Measurements from ENCODE around the gene CXCR6. TPM values are rescaled to one million over a fixed set of nuclear protein-coding genes. Genes with fewer than 3 reads are reported as not detected.

CXCR6 gene
- total and polyA plus RNA-seq, 2 of the 8 experiments (the other 6 are each of a cell fraction or from before 2014, with no cell fraction given): not detected

GRCh38 chr3:45914362-45915058 lies 28.8 kb upstream of the CXCR6 start:
- DNase-seq (ENCODE audit: low read depth in 1 of 2, low spot score in 2 of 2) (no peak), FAIRE-seq (no peak)
- Histone ChIP-seq H3K27me3 (replicated peaks in 1 of 4; ENCODE audit: control insufficient read depth in 3 of 4, extremely low read depth in 1 of 4, insufficient read depth in 3 of 4, low read length in 3 of 4) (peaks cover 0 to 5% (median 0%) of the 10 kb centered on the region in 4 experiments; a peak in 3 of 7 replicates), H2BK20ac (ENCODE audit: low read length) (no peak overlapping the region), H3K4me3 (ENCODE audit: extremely low read depth in 1 of 4, insufficient read depth in 2 of 4, low read depth in 3 of 4, low read length in 4 of 4) (no peak overlapping the region), H3K4me2 (ENCODE audit: insufficient read depth in 1 of 2, low read depth in 2 of 2, low read length in 2 of 2) (no peak overlapping the region), H3K23ac (ENCODE audit: insufficient read length) (no peak overlapping the region), H2AFZ (ENCODE audit: low read length) (no peak overlapping the region), H3K4me1 (replicated peaks in 1 of 4; ENCODE audit: control insufficient read depth in 3 of 4, insufficient read depth in 4 of 4, low read length in 3 of 4) (no peaks in the 10 kb centered on the region; a peak in 1 of 7 replicates), H3K36me3 (ENCODE audit: control insufficient read depth in 2 of 4, insufficient read depth in 4 of 4, low read length in 3 of 4) (no peaks in the 10 kb centered on the region), H2BK12ac (ENCODE audit: low read depth, low read length) (no peak overlapping the region), H3K9ac (replicated peaks in 1 of 4; ENCODE audit: extremely low read depth in 1 of 4, low read depth in 3 of 4, low read length in 3 of 4) (no peak overlapping the region), H2BK15ac (ENCODE audit: low read length) (no peak overlapping the region), H4K91ac (replicated peaks; ENCODE audit: insufficient read length, low read length) (no peak overlapping the region), H3K9me3 (ENCODE audit: insufficient read depth in 2 of 2, low read depth in 1 of 2, low read length in 1 of 2) (no peaks in the 10 kb centered on the region), H4K20me1 (replicated peaks in 1 of 2; ENCODE audit: control insufficient read depth in 1 of 2, insufficient read depth in 2 of 2, low read length in 2 of 2) (peaks cover 2 to 3% of the 10 kb centered on the region in 2 experiments), H3K79me1 (ENCODE audit: low read depth, low read length) (no peaks in the 10 kb centered on the region), H3K56ac (replicated peaks; ENCODE audit: insufficient read length, low read depth, low read length) (no peak overlapping the region), H2AK5ac (ENCODE audit: low read depth, low read length) (no peak overlapping the region), H3K79me2 (ENCODE audit: control insufficient read depth in 1 of 2, insufficient read depth in 2 of 2, low read length in 2 of 2) (no peaks in the 10 kb centered on the region), H3K4ac (replicated peaks; ENCODE audit: insufficient read length, low read depth, low read length) (no peak overlapping the region), H2BK120ac (replicated peaks; ENCODE audit: low read depth, low read length) (no peak overlapping the region), H3K14ac (ENCODE audit: insufficient read length) (no peak overlapping the region), H3K23me2 (ENCODE audit: low read depth, low read length) (no peaks in the 10 kb centered on the region), H4K8ac (ENCODE audit: extremely low read depth, insufficient read depth, low read length) (no peak overlapping the region; the same call in 1 of the 2 replicates), H2BK5ac (ENCODE audit: low read depth, low read length) (no peak overlapping the region), H3K18ac (ENCODE audit: extremely low read depth, low read length) (no peak overlapping the region), H4K5ac (ENCODE audit: insufficient read length, low read depth, low read length) (no peak overlapping the region), H3K27ac (ENCODE audit: low read depth, low read length) (no peak overlapping the region)
- CTCF ChIA-PET (ENCODE audit: partially characterized antibody): interaction anchor here (1.2 kb wide), 1 partner anchor 7 kb away, joined by 3 read pairs; no protein-coding TSS in a partner anchor
- 87% methylated on average over 7 of the region's 7 CpGs; no CpG with 5 or more reads in 1 of the 2 experiments for WGBS, 2 experiments (ENCODE audit: extremely low coverage in 1 of 2, insufficient coverage in 1 of 2, insufficient read length in 1 of 2, insufficient replicate concordance in 2 of 2, low coverage in 1 of 2, low lambda C conversion rate in 2 of 2, missing lambda C conversion rate in 1 of 2)
- POLR2A ChIA-PET (ENCODE audit: partially characterized antibody): interaction anchor here (1.3 kb wide), 1 partner anchor 16 kb away, joined by 4 read pairs; no protein-coding TSS in a partner anchor
- TF ChIP-seq KDM1A (IDR thresholded peaks at IDR 0.05; ENCODE audit: borderline replicate concordance, low read length) (no peak), FOSL1 (IDR thresholded peaks at IDR 0.05; ENCODE audit: insufficient read depth, low read depth, low read length) (no peak), MAX (IDR thresholded peaks at IDR 0.05) (no peak), RBBP5 (IDR thresholded peaks at IDR 0.05; ENCODE audit: borderline replicate concordance, low read depth, low read length) (no peak), BACH1 (IDR thresholded peaks at IDR 0.05; ENCODE audit: low read length) (no peak), CBX8 (IDR thresholded peaks at IDR 0.05; ENCODE audit: borderline replicate concordance, low read depth, low read length) (no peak), RXRA (IDR thresholded peaks at IDR 0.05; ENCODE audit: insufficient read depth, low read depth, low read length) (no peak), EGR1 (IDR thresholded peaks at IDR 0.05; ENCODE audit: borderline replicate concordance, low read depth, low read length) (no peak), PHF8 (conservative IDR thresholded peaks at IDR 0.05; ENCODE audit: low read depth, low read length) (no peak), SP4 (IDR thresholded peaks at IDR 0.05; ENCODE audit: low read length) (no peak), TAF7 (optimal IDR thresholded peaks at IDR 0.05; ENCODE audit: borderline replicate concordance, low read depth, low read length) (no peak), CEBPB (IDR thresholded peaks at IDR 0.05; ENCODE audit: low read depth, low read length) (no peak), NRF1 (IDR thresholded peaks at IDR 0.05; ENCODE audit: low read depth, low read length) (no peak)
